GM06990 (cell line): ENCODE results near the gene EFHC1.

Experiments
- DNase-seq: peaks from one replicate; pipeline ENCODE4 v3.0.0-alpha.2; 2011; ENCODE audit not compliant: insufficient read length; ENCODE audit errors: extremely low read depth
- H3K27me3 ChIP-seq: replicated peaks from 2 replicates; pipeline ENCODE4 v1.6.0; 2011; ENCODE audit warnings: low read length; ENCODE audit not compliant: control insufficient read depth, insufficient read depth
- H3K36me3 ChIP-seq: 2 replicates; pipeline ENCODE4 v1.5.1; 2011; ENCODE audit warnings: low read length; ENCODE audit not compliant: control insufficient read depth, insufficient read depth
- H3K4me3 ChIP-seq: replicated peaks from 2 replicates; pipeline ENCODE4 v1.5.1; 2011; ENCODE audit warnings: low read depth, mild to moderate bottlenecking, control low read depth, low read length
- TF ChIP-seq, protein P1 (sequence below): IDR thresholded peaks from 2 replicates; pipeline ENCODE4 v1.5.1; 2011; ENCODE audit warnings: low read length, control low read depth, mild to moderate bottlenecking, inconsistent platforms; ENCODE audit not compliant: insufficient read depth, poor library complexity, severe bottlenecking

The EFHC1 gene

DNA sequence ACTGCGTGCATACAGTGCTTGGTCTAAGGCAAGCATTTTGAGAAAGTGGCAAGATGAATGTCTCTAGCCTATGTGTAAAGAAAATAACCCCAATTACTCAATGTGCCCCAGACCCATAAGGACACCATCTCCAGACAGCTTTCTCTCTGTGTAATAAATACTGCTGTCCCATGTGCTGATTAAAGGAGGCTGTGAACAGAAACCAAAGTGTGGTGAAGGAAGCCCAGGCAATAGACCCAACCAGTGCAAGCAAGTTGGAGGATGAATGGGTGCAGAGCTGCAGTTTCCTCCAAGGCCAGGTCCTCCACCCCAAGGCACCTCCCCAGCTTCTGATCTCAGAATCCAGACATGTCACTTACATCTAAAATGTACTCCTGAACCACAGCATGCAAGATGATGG, 96.1 kb downstream of the EFHC1 start:
- TF ChIP-seq, protein P1, sequence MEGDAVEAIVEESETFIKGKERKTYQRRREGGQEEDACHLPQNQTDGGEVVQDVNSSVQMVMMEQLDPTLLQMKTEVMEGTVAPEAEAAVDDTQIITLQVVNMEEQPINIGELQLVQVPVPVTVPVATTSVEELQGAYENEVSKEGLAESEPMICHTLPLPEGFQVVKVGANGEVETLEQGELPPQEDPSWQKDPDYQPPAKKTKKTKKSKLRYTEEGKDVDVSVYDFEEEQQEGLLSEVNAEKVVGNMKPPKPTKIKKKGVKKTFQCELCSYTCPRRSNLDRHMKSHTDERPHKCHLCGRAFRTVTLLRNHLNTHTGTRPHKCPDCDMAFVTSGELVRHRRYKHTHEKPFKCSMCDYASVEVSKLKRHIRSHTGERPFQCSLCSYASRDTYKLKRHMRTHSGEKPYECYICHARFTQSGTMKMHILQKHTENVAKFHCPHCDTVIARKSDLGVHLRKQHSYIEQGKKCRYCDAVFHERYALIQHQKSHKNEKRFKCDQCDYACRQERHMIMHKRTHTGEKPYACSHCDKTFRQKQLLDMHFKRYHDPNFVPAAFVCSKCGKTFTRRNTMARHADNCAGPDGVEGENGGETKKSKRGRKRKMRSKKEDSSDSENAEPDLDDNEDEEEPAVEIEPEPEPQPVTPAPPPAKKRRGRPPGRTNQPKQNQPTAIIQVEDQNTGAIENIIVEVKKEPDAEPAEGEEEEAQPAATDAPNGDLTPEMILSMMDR: no peak
- no peak overlapping the region for H3K4me3 ChIP-seq
- no peaks in the 10 kb centered on the region for H3K27me3 ChIP-seq
- no peak for DNase-seq
- peaks cover 15% of the 10 kb centered on the region for H3K36me3 ChIP-seq

DNA sequence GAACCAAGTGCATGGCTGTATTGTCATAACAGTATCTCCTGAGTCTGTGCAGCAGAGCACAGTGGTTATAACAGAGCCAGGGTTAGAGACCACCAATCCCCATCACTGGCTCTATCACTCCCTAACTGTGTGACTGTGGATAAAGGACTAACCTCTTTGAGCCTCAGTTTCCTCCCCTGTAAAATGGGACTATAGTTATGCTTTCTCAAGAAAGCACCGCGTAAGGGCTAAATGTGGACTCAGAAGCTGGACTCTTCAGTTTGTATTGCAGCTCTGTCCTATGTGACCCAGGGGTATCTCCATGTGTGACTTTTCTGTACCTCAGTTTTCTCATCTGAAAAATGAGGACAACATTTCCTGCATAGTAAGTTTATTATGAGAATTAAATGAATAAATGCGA, 96.8 kb downstream of the EFHC1 start:
- Histone ChIP-seq H3K27me3 (no peaks in the 10 kb centered on the region), H3K4me3 (no peak overlapping the region), H3K36me3 (peaks cover 13% of the 10 kb centered on the region)
- TF ChIP-seq, protein P1: no peak
- no peak for DNase-seq

DNA sequence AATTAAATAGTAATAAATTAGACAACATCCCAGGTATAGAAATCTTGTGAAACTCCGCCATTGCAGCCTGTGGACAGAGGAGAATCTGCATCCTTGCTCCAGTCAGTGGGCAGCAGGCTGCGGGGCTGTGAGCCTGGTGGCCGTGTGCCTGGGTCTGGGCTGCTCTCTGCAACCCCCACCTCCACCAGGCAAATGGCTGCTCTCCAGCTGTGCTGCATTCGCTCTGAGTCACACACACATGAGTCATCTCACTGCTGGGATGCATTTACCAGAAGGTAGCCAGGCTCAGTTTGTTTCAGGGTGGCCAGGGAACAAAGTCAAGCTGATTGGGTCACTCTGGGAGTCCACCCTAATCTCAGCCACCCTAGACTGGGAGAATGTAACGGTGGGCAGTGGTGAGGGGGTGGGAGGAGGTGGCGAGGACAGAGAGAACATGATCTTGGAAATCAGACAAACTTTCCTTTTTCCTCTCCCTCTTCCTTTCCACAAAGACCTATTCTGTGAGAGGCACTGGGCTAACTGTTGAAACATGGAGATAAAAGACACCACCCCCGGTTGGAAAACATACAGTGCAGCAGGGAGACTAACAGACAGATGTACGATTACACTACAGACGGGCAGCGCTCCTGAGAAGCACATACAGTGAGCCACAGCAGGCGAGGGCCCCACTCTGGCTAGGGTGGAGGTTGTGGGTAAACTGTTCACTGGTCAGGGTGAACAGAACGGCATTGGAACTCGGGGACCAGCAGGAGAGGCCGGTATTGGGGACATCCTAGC, 97.5 kb downstream of the EFHC1 start:
- Histone ChIP-seq H3K4me3 (no peak overlapping the region), H3K36me3 (peaks cover 8% of the 10 kb centered on the region)

GRCh38 chr6:52518279-52518945, 98.3 kb downstream of the EFHC1 start:
- TF ChIP-seq, protein P1: no peak
- DNase-seq: no peak
- Histone ChIP-seq H3K4me3 (no peak overlapping the region), H3K36me3 (peaks cover 7% of the 10 kb centered on the region), H3K27me3 (no peaks in the 10 kb centered on the region)

More for the DNA sequence above, 97.5 kb downstream of the EFHC1 start:
- H3K27me3 ChIP-seq: no peaks in the 10 kb centered on the region
- DNase-seq: no peak
- TF ChIP-seq, protein P1: no peak

GRCh38 chr6:52519618-52520017, 99.5 kb downstream of the EFHC1 start:
- Histone ChIP-seq H3K4me3 (no peak overlapping the region), H3K27me3 (no peaks in the 10 kb centered on the region), H3K36me3 (peaks cover 5% of the 10 kb centered on the region)
- DNase-seq: no peak
- TF ChIP-seq, protein P1: no peak
